Hematopoietic multipotent progenitor cell treated with erythropoietin and hydrocortisone succinate and interleukin-3 and kit ligand, for 17 days (in vitro differentiated cells): Measurements from ENCODE around the gene MIOX.

ENCODE experiments used
- DNase-seq: peaks from one replicate; pipeline ENCODE4 v3.0.0-alpha.2; 2015; ENCODE audit warnings: low spot score

Gene MIOX

GRCh38 chr22:50455201-50455600 is 31.5 kb upstream of the MIOX start:
- DNase-seq = no peak

GRCh38 chr22:50456026-50456425 is 30.6 kb upstream of the MIOX start:
- DNase-seq = no peak

GRCh38 chr22:50456466-50457234 is 30.0 kb upstream of the MIOX start:
- DNase-seq = no peak

- DNase-seq = no peak
Observed at GRCh38 chr22:50459016-50459415, 27.6 kb upstream of the MIOX start.

GRCh38 chr22:50459496-50460140 is 27.0 kb upstream of the MIOX start:
- DNase-seq = no peak

GRCh38 chr22:50460938-50461337 is 25.7 kb upstream of the MIOX start:
- no peak for DNase-seq

- DNase-seq = no peak
Observed at GRCh38 chr22:50461536-50461935, 25.1 kb upstream of the MIOX start.

GRCh38 chr22:50461979-50462540 is 24.6 kb upstream of the MIOX start:
- no peak for DNase-seq

GRCh38 chr22:50463188-50463900 is 23.3 kb upstream of the MIOX start:
- no peak for DNase-seq

GRCh38 chr22:50464451-50464850 is 22.2 kb upstream of the MIOX start:
- no peak for DNase-seq

GRCh38 chr22:50465066-50465930 is 21.4 kb upstream of the MIOX start:
- no peak for DNase-seq

- DNase-seq = no peak
Observed at GRCh38 chr22:50467341-50467740, 19.3 kb upstream of the MIOX start.

GRCh38 chr22:50467773-50468440 is 18.8 kb upstream of the MIOX start:
- DNase-seq = no peak

GRCh38 chr22:50468626-50469025 is 18.0 kb upstream of the MIOX start:
- DNase-seq = no peak

GRCh38 chr22:50469377-50470305 is 17.0 kb upstream of the MIOX start:
- DNase-seq = peak; percentile 9

GRCh38 chr22:50470491-50470890 is 16.2 kb upstream of the MIOX start:
- DNase-seq = no peak

- no peak for DNase-seq
Observed at GRCh38 chr22:50471197-50471847, 15.3 kb upstream of the MIOX start.

- DNase-seq = no peak
Observed at GRCh38 chr22:50471962-50472361, 14.7 kb upstream of the MIOX start.

GRCh38 chr22:50473088-50473487 is 13.6 kb upstream of the MIOX start:
- peak; percentile 27 for DNase-seq
